ENCODE measurements around the gene GRIFIN.

GRIFIN gene

DNA sequence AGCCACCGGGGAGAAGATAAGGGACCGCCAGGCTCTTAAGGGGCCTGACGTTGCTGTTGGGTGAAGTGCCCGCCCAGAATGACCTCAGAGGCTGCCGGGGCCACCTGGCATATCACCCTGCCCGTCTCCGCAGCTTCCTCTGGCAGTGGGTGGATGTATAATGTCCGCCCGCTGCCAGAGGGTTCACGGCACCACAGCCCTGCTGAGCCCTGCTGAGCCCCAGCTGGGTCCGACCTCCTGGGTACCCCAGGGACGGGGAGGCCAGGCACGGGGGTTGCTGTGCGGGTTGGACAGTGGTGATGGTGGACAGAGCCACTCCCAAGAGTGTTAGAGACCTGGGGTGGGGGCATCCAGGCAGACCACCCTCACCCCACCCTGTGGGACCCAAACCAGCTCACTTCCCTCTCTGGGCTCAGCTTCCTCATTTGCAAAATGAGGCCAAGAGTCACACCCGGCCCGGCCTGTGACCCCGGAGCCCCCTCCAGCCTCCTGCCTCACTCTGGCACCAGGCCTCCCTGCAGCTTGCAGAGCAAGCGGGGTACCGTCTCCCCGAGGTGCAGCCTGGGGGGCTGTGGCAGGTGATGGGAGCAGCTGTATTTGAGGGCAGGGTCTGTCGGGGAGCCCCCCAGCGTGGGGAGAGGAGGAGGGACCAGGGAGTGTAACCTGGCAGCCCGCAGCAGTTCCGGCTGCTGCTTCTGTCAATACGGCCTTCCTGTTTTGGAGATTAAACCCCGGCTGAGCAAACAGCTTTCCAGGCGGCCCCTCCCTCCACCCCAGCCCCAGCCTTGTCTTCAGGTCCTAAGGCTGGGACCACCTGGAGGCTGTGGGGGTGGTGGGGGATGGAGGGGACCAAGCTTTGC lies 34.9 kb upstream of the GRIFIN start:
- TF ChIP-seq, protein P1, sequence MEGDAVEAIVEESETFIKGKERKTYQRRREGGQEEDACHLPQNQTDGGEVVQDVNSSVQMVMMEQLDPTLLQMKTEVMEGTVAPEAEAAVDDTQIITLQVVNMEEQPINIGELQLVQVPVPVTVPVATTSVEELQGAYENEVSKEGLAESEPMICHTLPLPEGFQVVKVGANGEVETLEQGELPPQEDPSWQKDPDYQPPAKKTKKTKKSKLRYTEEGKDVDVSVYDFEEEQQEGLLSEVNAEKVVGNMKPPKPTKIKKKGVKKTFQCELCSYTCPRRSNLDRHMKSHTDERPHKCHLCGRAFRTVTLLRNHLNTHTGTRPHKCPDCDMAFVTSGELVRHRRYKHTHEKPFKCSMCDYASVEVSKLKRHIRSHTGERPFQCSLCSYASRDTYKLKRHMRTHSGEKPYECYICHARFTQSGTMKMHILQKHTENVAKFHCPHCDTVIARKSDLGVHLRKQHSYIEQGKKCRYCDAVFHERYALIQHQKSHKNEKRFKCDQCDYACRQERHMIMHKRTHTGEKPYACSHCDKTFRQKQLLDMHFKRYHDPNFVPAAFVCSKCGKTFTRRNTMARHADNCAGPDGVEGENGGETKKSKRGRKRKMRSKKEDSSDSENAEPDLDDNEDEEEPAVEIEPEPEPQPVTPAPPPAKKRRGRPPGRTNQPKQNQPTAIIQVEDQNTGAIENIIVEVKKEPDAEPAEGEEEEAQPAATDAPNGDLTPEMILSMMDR (IDR thresholded peaks at IDR 0.05; ENCODE audit: low read depth, low read length) = no peak
- Histone ChIP-seq H3K9me3 (ENCODE audit: severe bottlenecking) (no peaks in the 10 kb centered on the region), H3K27me3 (ENCODE audit: insufficient read depth, low read depth, severe bottlenecking) (no peaks in the 10 kb centered on the region), H3K4me3 (ENCODE audit: low read depth, low read length) (no peak overlapping the region; the same call in 1 of the 2 replicates), H3K36me3 (no peaks in the 10 kb centered on the region), H3K27ac (peak overlapping the region; percentile 88)
- peak; percentile 79 for DNase-seq

DNA sequence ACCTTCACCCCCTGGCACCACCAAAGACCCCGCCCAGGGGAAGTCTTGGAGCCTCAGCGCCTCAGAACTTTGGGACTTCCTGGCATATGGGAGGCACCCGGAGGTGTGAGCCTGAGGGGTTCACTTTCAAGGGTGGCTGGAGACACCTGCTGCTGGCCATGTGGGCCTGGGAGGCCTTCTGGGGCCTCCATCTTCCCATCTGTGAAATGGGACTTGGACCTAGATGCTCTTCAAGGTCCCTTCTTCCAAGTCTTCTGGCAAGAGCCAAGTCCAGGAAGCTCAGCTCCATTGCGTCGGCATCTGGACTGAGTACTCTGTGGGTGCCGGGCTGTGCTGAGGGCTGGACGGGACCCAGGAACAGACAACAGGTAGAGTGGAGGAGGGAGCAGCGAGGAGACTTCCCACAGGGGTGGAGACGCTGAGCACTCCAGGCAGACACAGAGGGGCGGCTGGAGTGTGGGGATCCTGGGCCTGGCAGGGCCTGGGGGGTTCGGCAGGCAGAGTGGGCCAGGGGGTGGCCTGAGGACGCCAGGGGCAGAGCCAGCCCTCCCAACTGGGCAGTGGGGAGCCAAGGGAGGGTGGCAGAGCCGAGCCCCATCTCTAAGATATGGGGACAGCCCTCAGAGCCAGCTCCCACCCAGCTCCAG lies 34.1 kb upstream of the GRIFIN start:
- TF ChIP-seq, protein P1 (IDR thresholded peaks at IDR 0.05; ENCODE audit: low read depth, low read length) = no peak
- H3K27me3 ChIP-seq (ENCODE audit: insufficient read depth, low read depth, severe bottlenecking) = no peaks in the 10 kb centered on the region
- H3K36me3 ChIP-seq = no peaks in the 10 kb centered on the region
- H3K9me3 ChIP-seq (ENCODE audit: severe bottlenecking) = no peaks in the 10 kb centered on the region
- DNase-seq = no peak
- H3K4me3 ChIP-seq (ENCODE audit: low read depth, low read length) = no peak overlapping the region
- H3K27ac ChIP-seq = peak overlapping the region; percentile 88

DNA sequence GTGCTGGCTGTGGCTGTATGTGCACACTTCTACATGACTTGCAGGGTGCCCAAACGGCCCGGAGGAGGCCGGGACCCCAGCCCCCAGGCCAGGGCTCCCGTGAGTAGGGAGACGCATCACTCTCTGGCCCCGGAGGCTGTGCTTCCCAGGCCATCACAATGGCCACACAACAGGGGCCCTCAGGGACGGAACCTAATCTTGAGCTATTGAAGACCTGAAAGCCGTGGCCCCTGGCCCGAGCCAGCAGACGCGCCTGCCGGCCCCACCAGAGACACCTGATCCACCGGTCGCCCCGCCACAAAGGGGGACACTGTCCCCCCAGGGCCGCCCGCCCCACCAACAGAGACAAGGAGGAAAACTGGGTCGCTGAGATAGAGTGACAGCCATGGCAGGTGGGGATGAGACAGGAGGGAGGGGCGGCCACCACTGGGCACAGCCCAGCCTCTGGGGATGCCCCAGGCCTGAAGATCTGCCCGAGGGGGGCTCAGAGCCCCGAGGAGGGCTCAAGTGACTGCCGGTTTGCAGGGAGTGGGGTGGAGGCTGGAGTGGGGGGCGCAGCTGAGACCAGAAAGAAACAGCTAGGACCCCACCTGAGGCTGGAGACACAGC lies 33.2 kb upstream of the GRIFIN start:
- H3K4me3 ChIP-seq (ENCODE audit: low read depth, low read length) = no peak overlapping the region
- no peak for DNase-seq
- H3K9me3 ChIP-seq (ENCODE audit: severe bottlenecking) = no peaks in the 10 kb centered on the region
- H3K27ac ChIP-seq = peak overlapping the region; percentile 59
- no peaks in the 10 kb centered on the region for H3K27me3 ChIP-seq (ENCODE audit: insufficient read depth, low read depth, severe bottlenecking)
- TF ChIP-seq, protein P1 (IDR thresholded peaks at IDR 0.05; ENCODE audit: low read depth, low read length) = no peak
- H3K36me3 ChIP-seq = no peaks in the 10 kb centered on the region

DNA sequence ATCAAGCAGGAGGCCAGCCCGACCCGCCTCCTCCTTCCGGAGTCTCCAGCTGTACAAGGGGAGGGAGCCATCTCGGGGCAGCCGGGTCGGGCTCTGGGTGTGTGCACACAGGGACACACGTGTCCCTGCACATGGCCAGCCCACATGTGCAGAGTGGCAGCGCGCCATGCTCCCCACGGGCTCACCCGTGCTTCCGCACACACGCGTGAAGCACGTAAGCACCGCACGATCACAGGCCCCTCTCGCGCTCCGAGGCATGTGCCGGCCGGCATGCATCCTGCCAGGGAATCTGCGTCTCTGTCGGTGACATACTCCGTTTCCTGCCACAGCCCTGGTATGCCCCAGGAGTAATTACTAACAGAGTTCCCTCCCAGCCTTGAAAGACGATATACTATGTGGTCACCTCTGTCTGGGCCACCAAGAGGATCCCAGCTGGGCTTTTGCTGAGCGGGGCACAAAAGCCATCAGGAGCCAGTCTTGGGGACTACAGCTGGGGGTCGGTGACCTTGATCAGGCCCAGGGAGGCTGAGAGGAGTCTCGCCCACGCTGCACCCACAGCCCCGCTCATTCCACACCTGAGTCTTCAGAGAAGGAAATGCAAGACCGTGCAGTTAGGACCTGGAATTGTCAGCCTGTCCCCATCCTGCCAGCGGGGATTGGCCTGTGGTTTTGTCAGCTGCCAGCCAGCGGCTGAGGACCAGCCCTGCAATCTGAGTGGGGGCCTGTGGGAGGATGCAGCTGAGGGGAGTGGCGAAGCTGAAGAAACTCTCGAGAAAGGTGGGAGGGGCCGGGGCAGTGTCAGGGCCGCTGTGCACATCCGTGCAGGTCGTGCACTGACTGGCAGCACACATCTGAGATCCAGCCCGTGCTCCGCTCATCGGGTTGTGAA lies 32.4 kb upstream of the GRIFIN start:
- peak overlapping the region; percentile 59 for H3K27ac ChIP-seq
- no peaks in the 10 kb centered on the region for H3K36me3 ChIP-seq
- TF ChIP-seq, protein P1 (IDR thresholded peaks at IDR 0.05; ENCODE audit: low read depth, low read length) = no peak
- H3K27me3 ChIP-seq (ENCODE audit: insufficient read depth, low read depth, severe bottlenecking) = no peaks in the 10 kb centered on the region
- no peaks in the 10 kb centered on the region for H3K9me3 ChIP-seq (ENCODE audit: severe bottlenecking)
- no peak overlapping the region for H3K4me3 ChIP-seq (ENCODE audit: low read depth, low read length)
- peak; percentile 53 for DNase-seq

DNA sequence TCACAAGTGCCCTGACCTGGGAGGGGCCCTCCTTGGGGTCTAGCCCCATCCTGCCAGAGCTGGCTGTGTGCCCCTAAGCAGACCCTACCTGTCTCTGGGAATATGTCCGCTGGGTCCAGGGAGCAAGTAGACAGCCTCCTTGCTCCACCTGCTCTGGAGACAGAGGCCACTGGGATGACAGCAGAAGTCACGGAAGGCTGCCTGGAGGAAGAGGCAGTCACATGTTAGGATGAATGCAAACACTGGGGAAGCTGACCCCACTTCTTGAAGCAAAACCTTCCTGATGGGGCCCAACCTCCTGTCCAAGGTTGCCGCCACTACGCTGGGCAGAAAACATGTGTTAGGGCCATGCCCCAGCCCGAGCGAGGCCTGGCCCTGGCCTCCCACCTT lies 31.7 kb upstream of the GRIFIN start:
- no peaks in the 10 kb centered on the region for H3K9me3 ChIP-seq (ENCODE audit: severe bottlenecking)
- no peaks in the 10 kb centered on the region for H3K27me3 ChIP-seq (ENCODE audit: insufficient read depth, low read depth, severe bottlenecking)
- DNase-seq = no peak
- no peaks in the 10 kb centered on the region for H3K36me3 ChIP-seq
- H3K27ac ChIP-seq = no peak overlapping the region
- H3K4me3 ChIP-seq (ENCODE audit: low read depth, low read length) = no peak overlapping the region
- TF ChIP-seq, protein P1 (IDR thresholded peaks at IDR 0.05; ENCODE audit: low read depth, low read length) = no peak
